Mucosa of descending colon (tissue), 3 donors: ENCODE results near the gene CNTRL. TPM values are rescaled to one million over a fixed set of nuclear protein-coding genes. Genes with fewer than 3 reads are reported as not detected.
"Not testable (repeated sequence)": the region's sequence is repeated elsewhere in the genome, so short reads cannot be mapped to it uniquely, and the experiment has no call there.

Source experiments
- ATAC-seq: fragments of 200-7000 bp; cut with Tn5 transposase; one replicate; pipeline ENCODE4 v1.9.1; 2020; ENCODE audit warnings: mild to moderate bottlenecking, moderate library complexity
- DNase-seq, 3 donors: peaks; one replicate each; pipeline ENCODE4 v3.0.0-alpha.2; 2020
- H3K36me3 ChIP-seq: fragments of 200-600 bp; one replicate; pipeline ENCODE4 v1.8.0; 2021; ENCODE audit warnings: low read depth, mild to moderate bottlenecking
- H3K4me1 ChIP-seq: fragments of 200-600 bp; one replicate; pipeline ENCODE4 v1.8.0; 2021; ENCODE audit warnings: low read depth, mild to moderate bottlenecking
- H3K4me3 ChIP-seq: fragments of 200-600 bp; one replicate; pipeline ENCODE4 v1.8.0; 2021; ENCODE audit warnings: mild to moderate bottlenecking
- H3K9me3 ChIP-seq: fragments of 200-600 bp; one replicate; pipeline ENCODE4 v1.8.0; 2021; ENCODE audit warnings: mild to moderate bottlenecking
- CTCF ChIP-seq: fragments of 200-600 bp; IDR thresholded peaks from one replicate; pipeline ENCODE4 v1.8.0; 2022; ENCODE audit warnings: antibody characterized with exemption, mild to moderate bottlenecking
- intact Hi-C, 2 donors: fragments of 100-400 bp; cut with DNase I in 1 of 2; cut with micrococcal nuclease in 1 of 2; formaldehyde crosslinking; loops; one replicate each; pipeline versions ENCODE4 v1.11.0 to v1.11.1; 2022; cut with DNase I, micrococcal nuclease
- total RNA-seq, 3 donors: library from RNA; stranded (reverse); fragmentation: NEBNext Ultra II Directional in 2 of 3; extraction: Animal tissue kit (Norgen Biotek cat#: 25700) in 2 of 3; gene quantifications; one replicate each; pipeline versions ENCODE4 v1.2.1 to v1.2.4, GENCODE V29; 2021 to 2023
- donor health status: DM: no; HTN: no; CAD: no; lungs with moderate emphysema.
- donor health status: DM: no; HTN: no; CAD: no.
- donor health status: DM: no; HTN: yes; CAD: no.

Gene CNTRL
- total RNA-seq, 3 donors from 2014 or later: 9.6 to 12.4 (median 9.7) TPM

- intact Hi-C loops: no loop called here
- no peaks in the 10 kb centered on the region for H3K36me3 ChIP-seq
- ATAC-seq: no peak
- no peak for TF ChIP-seq CTCF
- no peaks in the 10 kb centered on the region for H3K9me3 ChIP-seq
- no peak overlapping the region for H3K4me3 ChIP-seq
- no peaks in the 10 kb centered on the region for H3K4me1 ChIP-seq
- DNase-seq: no peak
These were observed 13.8 kb downstream of the CNTRL start for GRCh38 chr9:121088576-121088975.

GRCh38 chr9:121090743-121091142 lies 16.0 kb downstream of the CNTRL start:
- H3K9me3 ChIP-seq, ATAC-seq, H3K4me3 ChIP-seq, H3K4me1 ChIP-seq, intact Hi-C loops, DNase-seq, H3K36me3 ChIP-seq: not testable (repeated sequence)

- H3K4me3 ChIP-seq: no peak overlapping the region
- H3K36me3 ChIP-seq: no peaks in the 10 kb centered on the region
- H3K4me1 ChIP-seq: no peaks in the 10 kb centered on the region
- no peaks in the 10 kb centered on the region for H3K9me3 ChIP-seq
- no peak for TF ChIP-seq CTCF
- intact Hi-C loops: no loop called here
- ATAC-seq (no peak), DNase-seq (no peak)
These were observed 20.3 kb downstream of the CNTRL start for GRCh38 chr9:121095057-121095456.

- intact Hi-C loops: no loop called here
- no peak for TF ChIP-seq CTCF
- peak; percentile 24 for ATAC-seq
- Histone ChIP-seq H3K9me3 (no peaks in the 10 kb centered on the region), H3K36me3 (no peaks in the 10 kb centered on the region), H3K4me3 (no peak overlapping the region), H3K4me1 (no peaks in the 10 kb centered on the region)
- no peak for DNase-seq
These were observed 23.9 kb downstream of the CNTRL start for GRCh38 chr9:121098567-121099198.

GRCh38 chr9:121104054-121104453 lies 29.3 kb downstream of the CNTRL start:
- H3K36me3 ChIP-seq, ATAC-seq, H3K4me1 ChIP-seq, H3K4me3 ChIP-seq, H3K9me3 ChIP-seq, intact Hi-C loops, DNase-seq: not testable (repeated sequence)

GRCh38 chr9:121105531-121105930 lies 30.8 kb downstream of the CNTRL start:
- Histone ChIP-seq H3K9me3 (no peaks in the 10 kb centered on the region), H3K4me3 (no peak overlapping the region), H3K36me3 (no peaks in the 10 kb centered on the region), H3K4me1 (no peaks in the 10 kb centered on the region)
- no peak for DNase-seq
- intact Hi-C loops: no loop called here
- TF ChIP-seq CTCF: no peak
- ATAC-seq: no peak

- Histone ChIP-seq H3K36me3 (no peaks in the 10 kb centered on the region), H3K4me3 (no peak overlapping the region), H3K4me1 (no peaks in the 10 kb centered on the region), H3K9me3 (no peaks in the 10 kb centered on the region)
- intact Hi-C loops: no loop called here
- ATAC-seq (no peak), DNase-seq (no peak)
- TF ChIP-seq CTCF: no peak
These were observed 32.3 kb downstream of the CNTRL start for GRCh38 chr9:121107029-121107428.
